Measurements from ENCODE around the gene RALGAPA2.

- TF ChIP-seq CTCF (IDR thresholded peaks at IDR 0.05), result no peak
- TF ChIP-seq POLR2A (IDR thresholded peaks at IDR 0.05; ENCODE audit: low read depth), result no peak
Measured at GRCh38 chr20:20437314-20437713, 275.1 kb downstream of the RALGAPA2 start.

Data from esophagus muscularis mucosa (tissue), 3 donors.